Kidney (tissue), 14 donors: ENCODE measurements around the gene ABCG2. TPM values are rescaled to one million over a fixed set of nuclear protein-coding genes. Genes with fewer than 3 reads are reported as not detected.

ENCODE experiments used
- DNase-seq, 5 donors: peaks; one replicate each; pipeline ENCODE4 v3.0.0-alpha.2; 2013 to 2020
- FAIRE-seq: peaks from 2 replicates; lab custom pipeline; 2012; peaks lifted over from hg19 to GRCh38; lab: Jason Lieb, UNC
- H3K27ac ChIP-seq, 2 donors: one replicate each; pipeline ENCODE4 v1.7.0; 2013; ENCODE audit warnings: low read depth in 2 of 2, low read length in 2 of 2, inconsistent platforms in 1 of 2
- H3K27me3 ChIP-seq: one replicate; pipeline ENCODE4 v1.7.1; 2013; ENCODE audit warnings: low read length, inconsistent platforms; ENCODE audit not compliant: control insufficient read depth, insufficient read depth
- H3K36me3 ChIP-seq, 3 donors: one replicate each; pipeline versions ENCODE4 v1.7.0 to v1.7.1; 2013; ENCODE audit warnings: low read length in 3 of 3, control low read depth in 1 of 3, inconsistent platforms in 1 of 3; ENCODE audit not compliant: insufficient read depth in 3 of 3, control insufficient read depth in 2 of 3
- H3K4me1 ChIP-seq, 3 donors: one replicate each; pipeline versions ENCODE4 v1.7.0 to v1.7.1; 2013; ENCODE audit warnings: low read length in 3 of 3, inconsistent platforms in 1 of 3, low read depth in 1 of 3; ENCODE audit not compliant: control insufficient read depth in 2 of 3, insufficient read depth in 2 of 3
- H3K4me3 ChIP-seq, 3 donors: one replicate each; pipeline versions ENCODE4 v1.7.0 to v1.8.1; 2013; ENCODE audit warnings: low read length in 3 of 3, control low read depth in 1 of 3, inconsistent platforms in 1 of 3
- H3K9ac ChIP-seq, 3 donors: one replicate each; pipeline versions ENCODE4 v1.7.0 to v1.7.1; 2013; ENCODE audit warnings: low read length in 3 of 3, control low read depth in 1 of 3, inconsistent platforms in 1 of 3
- H3K9me3 ChIP-seq, 3 donors: one replicate each; pipeline versions ENCODE4 v1.7.0 to v1.7.1; 2013; ENCODE audit warnings: low read length in 3 of 3, control low read depth in 1 of 3, inconsistent platforms in 1 of 3; ENCODE audit not compliant: control insufficient read depth in 2 of 3, insufficient read depth in 1 of 3
- CTCF ChIP-seq: IDR thresholded peaks from 3 replicates; pipeline ENCODE4 v1.5.1; 2012; ENCODE audit warnings: mild to moderate bottlenecking, moderate library complexity, borderline replicate concordance; ENCODE audit not compliant: insufficient read depth; ENCODE audit errors: extremely low read depth
- intact Hi-C: fragments of 100-400 bp; cut with DNase I; formaldehyde crosslinking; loops from one replicate; pipeline ENCODE4 v1.11.1; 2022
- polyA plus RNA-seq: library from polyadenylated mRNA; stranded (reverse); fragments of 350-450 nt; fragmentation: Illumina TruSeq; extraction: RNeasy Lipid Tissue Mini Kit (QIAGEN cat#74804); gene quantifications from one replicate; pipeline ENCODE4 v1.2.3, GENCODE V29; 2014; ENCODE audit warnings: low read depth, low replicate concordance; ENCODE audit not compliant: insufficient read depth
- total RNA-seq: library from RNA; stranded (reverse); fragmentation: NEBNext Ultra II Directional; extraction: Animal tissue kit (Norgen Biotek cat#: 25700); gene quantifications from one replicate; pipeline ENCODE4 v1.2.1, GENCODE V29; 2021
- donor health status: control.
- donor health status: control.
- donor health status: control.
- donor health status: control.
- donor health status: control.
- donor health status: DM: yes; HTN: yes; CAD: no.
- donor health status: Normal renal cell carcinoma (clear cell type).

The ABCG2 gene
- total and polyA plus RNA-seq, 2 donors from 2014 or later, result 1.5 to 4.7 TPM

- intact Hi-C loops, result no loop called here
- no peaks in the 10 kb centered on the region for H3K27me3 ChIP-seq
- H3K4me1 ChIP-seq, result no peaks in the 10 kb centered on the region
- no peak overlapping the region for H3K4me3 ChIP-seq
- H3K9ac ChIP-seq, result no peak overlapping the region
- peaks cover 0 to 9% (median 6%) of the 10 kb centered on the region in 3 donors for H3K9me3 ChIP-seq
- FAIRE-seq (no peak), DNase-seq (no peak)
- no peaks in the 10 kb centered on the region for H3K36me3 ChIP-seq
- TF ChIP-seq CTCF, result no peak
- H3K27ac ChIP-seq, result no peak overlapping the region
These were observed 42.9 kb downstream of the ABCG2 start for GRCh38 chr4:88115587-88115986.

GRCh38 chr4:88112856-88113255 lies 45.6 kb downstream of the ABCG2 start:
- no peak for FAIRE-seq
- intact Hi-C loops, result no loop called here

GRCh38 chr4:88110826-88111225 lies 47.6 kb downstream of the ABCG2 start:
- Histone ChIP-seq H3K27ac (no peak overlapping the region), H3K36me3 (no peaks in the 10 kb centered on the region), H3K9ac (no peak overlapping the region), H3K9me3 (no peaks in the 10 kb centered on the region), H3K4me3 (no peak overlapping the region), H3K4me1 (no peaks in the 10 kb centered on the region), H3K27me3 (no peaks in the 10 kb centered on the region)
- no peak for FAIRE-seq
- DNase-seq, result no peak
- intact Hi-C loops, result no loop called here
- TF ChIP-seq CTCF, result no peak

More at GRCh38 chr4:88112856-88113255, 45.6 kb downstream of the ABCG2 start:
- no peak for DNase-seq
- Histone ChIP-seq H3K27ac (no peak overlapping the region), H3K27me3 (no peaks in the 10 kb centered on the region), H3K4me3 (no peak overlapping the region), H3K9ac (no peak overlapping the region), H3K36me3 (no peaks in the 10 kb centered on the region), H3K4me1 (no peaks in the 10 kb centered on the region), H3K9me3 (no peaks in the 10 kb centered on the region)
- TF ChIP-seq CTCF, result no peak

- Histone ChIP-seq H3K4me1 (no peaks in the 10 kb centered on the region), H3K9me3 (no peaks in the 10 kb centered on the region), H3K27ac (no peak overlapping the region), H3K27me3 (no peaks in the 10 kb centered on the region), H3K36me3 (no peaks in the 10 kb centered on the region), H3K9ac (no peak overlapping the region), H3K4me3 (no peak overlapping the region)
- intact Hi-C loops, result no loop called here
- FAIRE-seq (no peak), DNase-seq (no peak)
- no peak for TF ChIP-seq CTCF
These were observed 49.1 kb downstream of the ABCG2 start for GRCh38 chr4:88109123-88109881.
